Effector memory CD8-positive, alpha-beta T cell (primary cell): ENCODE results near the gene ATXN10.

ENCODE experiments used
- ATAC-seq: fragments of 150-1000 bp; cut with Tn5 transposase; replicated peaks from 2 replicates; pipeline ENCODE4 v1.10.0; 2021; ENCODE audit warnings: mild to moderate bottlenecking, moderate library complexity
- DNase-seq, 3 experiments: peaks; one replicate each; pipeline ENCODE4 v3.0.0; 2021
- H3K27ac Mint-ChIP-seq, 2 donors: one replicate each; pipeline ENCODE4 v1.8.0; 2022; ENCODE audit warnings: mild to moderate bottlenecking in 2 of 2, mixed read lengths in 2 of 2, moderate library complexity in 2 of 2
- H3K27me3 Mint-ChIP-seq, 2 donors: one replicate each; pipeline ENCODE4 v1.8.0; 2022; ENCODE audit warnings: mixed read lengths in 2 of 2
- H3K36me3 Mint-ChIP-seq: one replicate; pipeline ENCODE4 v1.8.0; 2022; ENCODE audit warnings: mild to moderate bottlenecking, moderate library complexity, mixed read lengths; ENCODE audit not compliant: insufficient read depth
- H3K4me1 Mint-ChIP-seq, 2 donors: one replicate each; pipeline ENCODE4 v1.8.0; 2022; ENCODE audit warnings: low read depth in 2 of 2, mixed read lengths in 2 of 2
- H3K4me3 Mint-ChIP-seq, 2 donors: one replicate each; pipeline ENCODE4 v1.8.0; 2022; ENCODE audit warnings: mild to moderate bottlenecking in 2 of 2, mixed read lengths in 2 of 2, moderate library complexity in 2 of 2
- H3K9me3 Mint-ChIP-seq, 2 donors: one replicate each; pipeline ENCODE4 v1.8.0; 2022; ENCODE audit warnings: mixed read lengths in 2 of 2

ATXN10 gene

GRCh38 chr22:45832959-45833580 is 161.4 kb downstream of the ATXN10 start:
- peak overlapping the region in 1 of 2 donors; percentile 17 for H3K27ac Mint-ChIP-seq
- H3K4me3 Mint-ChIP-seq, result no peak overlapping the region
- DNase-seq (no peak), ATAC-seq (no peak)
- H3K9me3 Mint-ChIP-seq, result no peaks in the 10 kb centered on the region
- H3K27me3 Mint-ChIP-seq, result no peaks in the 10 kb centered on the region
- H3K36me3 Mint-ChIP-seq, result peaks cover 4% of the 10 kb centered on the region
- peaks cover 0 to 2% of the 10 kb centered on the region in 2 donors for H3K4me1 Mint-ChIP-seq

GRCh38 chr22:45833613-45834012 is 162.0 kb downstream of the ATXN10 start:
- no peaks in the 10 kb centered on the region for H3K27me3 Mint-ChIP-seq
- no peak overlapping the region for H3K4me3 Mint-ChIP-seq
- H3K27ac Mint-ChIP-seq, result no peak overlapping the region
- no peak for ATAC-seq
- peaks cover 4% of the 10 kb centered on the region for H3K36me3 Mint-ChIP-seq
- H3K4me1 Mint-ChIP-seq, result peaks cover 0 to 2% of the 10 kb centered on the region in 2 donors
- no peaks in the 10 kb centered on the region for H3K9me3 Mint-ChIP-seq
- DNase-seq, result no peak

GRCh38 chr22:45834241-45834640 is 162.6 kb downstream of the ATXN10 start:
- H3K27ac Mint-ChIP-seq, result no peak overlapping the region
- no peaks in the 10 kb centered on the region for H3K27me3 Mint-ChIP-seq
- H3K4me3 Mint-ChIP-seq, result no peak overlapping the region
- no peaks in the 10 kb centered on the region for H3K9me3 Mint-ChIP-seq
- peaks cover 4% of the 10 kb centered on the region for H3K36me3 Mint-ChIP-seq
- ATAC-seq, result no peak
- H3K4me1 Mint-ChIP-seq, result peaks cover 0 to 2% of the 10 kb centered on the region in 2 donors
- no peak for DNase-seq

GRCh38 chr22:45834795-45835194 is 163.2 kb downstream of the ATXN10 start:
- Mint-ChIP-seq H3K4me3 (no peak overlapping the region), H3K36me3 (peaks cover 4% of the 10 kb centered on the region), H3K9me3 (no peaks in the 10 kb centered on the region), H3K4me1 (peaks cover 0 to 2% of the 10 kb centered on the region in 2 donors), H3K27me3 (no peaks in the 10 kb centered on the region), H3K27ac (no peak overlapping the region)
- ATAC-seq (no peak), DNase-seq (no peak)

GRCh38 chr22:45836418-45837169 is 165.0 kb downstream of the ATXN10 start:
- H3K4me3 Mint-ChIP-seq, result no peak overlapping the region

GRCh38 chr22:45837508-45837907 is 165.9 kb downstream of the ATXN10 start:
- no peak overlapping the region for H3K27ac Mint-ChIP-seq

More at GRCh38 chr22:45836418-45837169, 165.0 kb downstream of the ATXN10 start:
- no peaks in the 10 kb centered on the region for H3K27me3 Mint-ChIP-seq
- DNase-seq (no peak), ATAC-seq (no peak)
- H3K27ac Mint-ChIP-seq, result no peak overlapping the region
- H3K36me3 Mint-ChIP-seq, result peaks cover 8% of the 10 kb centered on the region
- H3K4me1 Mint-ChIP-seq, result peaks cover 0 to 2% of the 10 kb centered on the region in 2 donors
- H3K9me3 Mint-ChIP-seq, result no peaks in the 10 kb centered on the region

GRCh38 chr22:45838305-45838887 is 166.8 kb downstream of the ATXN10 start:
- ATAC-seq, result no peak
- Mint-ChIP-seq H3K27ac (no peak overlapping the region), H3K4me1 (peaks cover 0 to 6% of the 10 kb centered on the region in 2 donors), H3K4me3 (no peak overlapping the region), H3K27me3 (no peaks in the 10 kb centered on the region), H3K36me3 (peaks cover 8% of the 10 kb centered on the region), H3K9me3 (no peaks in the 10 kb centered on the region)
- no peak for DNase-seq

More at GRCh38 chr22:45837508-45837907, 165.9 kb downstream of the ATXN10 start:
- ATAC-seq, result no peak
- Mint-ChIP-seq H3K4me1 (peaks cover 0 to 4% of the 10 kb centered on the region in 2 donors), H3K27me3 (no peaks in the 10 kb centered on the region), H3K9me3 (no peaks in the 10 kb centered on the region), H3K36me3 (peaks cover 8% of the 10 kb centered on the region), H3K4me3 (no peak overlapping the region)
- no peak for DNase-seq

- no peak for ATAC-seq
- H3K27me3 Mint-ChIP-seq, result no peaks in the 10 kb centered on the region
- H3K4me1 Mint-ChIP-seq, result peaks cover 0 to 6% of the 10 kb centered on the region in 2 donors
- H3K9me3 Mint-ChIP-seq, result no peaks in the 10 kb centered on the region
- no peak overlapping the region for H3K27ac Mint-ChIP-seq
- no peak for DNase-seq
- peaks cover 22% of the 10 kb centered on the region for H3K36me3 Mint-ChIP-seq
- H3K4me3 Mint-ChIP-seq, result no peak overlapping the region
These were observed 168.8 kb downstream of the ATXN10 start for GRCh38 chr22:45840483-45840882.

- DNase-seq (no peak), ATAC-seq (no peak)
- H3K36me3 Mint-ChIP-seq, result peaks cover 21% of the 10 kb centered on the region
- H3K27ac Mint-ChIP-seq, result peak overlapping the region in 1 of 2 donors; percentile 42
- H3K4me1 Mint-ChIP-seq, result peaks cover 0 to 4% of the 10 kb centered on the region in 2 donors
- H3K27me3 Mint-ChIP-seq, result no peaks in the 10 kb centered on the region
- no peaks in the 10 kb centered on the region for H3K9me3 Mint-ChIP-seq
- H3K4me3 Mint-ChIP-seq, result no peak overlapping the region
These were observed 170.8 kb downstream of the ATXN10 start for GRCh38 chr22:45842291-45842991.

- ATAC-seq, result no peak
- H3K36me3 Mint-ChIP-seq, result peaks cover 23% of the 10 kb centered on the region
These were observed 171.4 kb downstream of the ATXN10 start for GRCh38 chr22:45843031-45843430.

GRCh38 chr22:45843986-45844385 is 172.4 kb downstream of the ATXN10 start:
- no peaks in the 10 kb centered on the region for H3K9me3 Mint-ChIP-seq
- DNase-seq (no peak), ATAC-seq (no peak)
- H3K27me3 Mint-ChIP-seq, result no peaks in the 10 kb centered on the region
- peaks cover 0 to 4% of the 10 kb centered on the region in 2 donors for H3K4me1 Mint-ChIP-seq
- H3K27ac Mint-ChIP-seq, result no peak overlapping the region
- no peak overlapping the region for H3K4me3 Mint-ChIP-seq
- peaks cover 25% of the 10 kb centered on the region for H3K36me3 Mint-ChIP-seq

More at GRCh38 chr22:45843031-45843430, 171.4 kb downstream of the ATXN10 start:
- Mint-ChIP-seq H3K27me3 (no peaks in the 10 kb centered on the region), H3K4me3 (no peak overlapping the region), H3K27ac (no peak overlapping the region), H3K4me1 (peaks cover 0 to 4% of the 10 kb centered on the region in 2 donors), H3K9me3 (no peaks in the 10 kb centered on the region)
- DNase-seq, result no peak

- no peak overlapping the region for H3K27ac Mint-ChIP-seq
- DNase-seq, result no peak
- H3K9me3 Mint-ChIP-seq, result no peaks in the 10 kb centered on the region
These were observed 173.4 kb downstream of the ATXN10 start for GRCh38 chr22:45845076-45845487.

GRCh38 chr22:45846952-45847351 is 175.3 kb downstream of the ATXN10 start:
- Mint-ChIP-seq H3K27me3 (no peaks in the 10 kb centered on the region), H3K9me3 (peaks cover 1 to 9% of the 10 kb centered on the region in 2 donors), H3K36me3 (peaks cover 25% of the 10 kb centered on the region), H3K4me1 (peaks cover 0 to 4% of the 10 kb centered on the region in 2 donors), H3K27ac (no peak overlapping the region), H3K4me3 (no peak overlapping the region)
- DNase-seq (no peak), ATAC-seq (no peak)

More at GRCh38 chr22:45845076-45845487, 173.4 kb downstream of the ATXN10 start:
- Mint-ChIP-seq H3K36me3 (peaks cover 24% of the 10 kb centered on the region), H3K4me3 (no peak overlapping the region), H3K4me1 (peaks cover 0 to 4% of the 10 kb centered on the region in 2 donors), H3K27me3 (no peaks in the 10 kb centered on the region)
- ATAC-seq, result no peak
